Measurements from ENCODE around the gene TPM3. TPM values are rescaled to one million over a fixed set of nuclear protein-coding genes. Genes with fewer than 3 reads are reported as not detected.

Gene TPM3
- total and polyA plus RNA-seq, 9 of the 15 experiments (the other 6 are each of a cell fraction or from before 2014, with no cell fraction given), result 202 to 604 (median 421) TPM

DNA sequence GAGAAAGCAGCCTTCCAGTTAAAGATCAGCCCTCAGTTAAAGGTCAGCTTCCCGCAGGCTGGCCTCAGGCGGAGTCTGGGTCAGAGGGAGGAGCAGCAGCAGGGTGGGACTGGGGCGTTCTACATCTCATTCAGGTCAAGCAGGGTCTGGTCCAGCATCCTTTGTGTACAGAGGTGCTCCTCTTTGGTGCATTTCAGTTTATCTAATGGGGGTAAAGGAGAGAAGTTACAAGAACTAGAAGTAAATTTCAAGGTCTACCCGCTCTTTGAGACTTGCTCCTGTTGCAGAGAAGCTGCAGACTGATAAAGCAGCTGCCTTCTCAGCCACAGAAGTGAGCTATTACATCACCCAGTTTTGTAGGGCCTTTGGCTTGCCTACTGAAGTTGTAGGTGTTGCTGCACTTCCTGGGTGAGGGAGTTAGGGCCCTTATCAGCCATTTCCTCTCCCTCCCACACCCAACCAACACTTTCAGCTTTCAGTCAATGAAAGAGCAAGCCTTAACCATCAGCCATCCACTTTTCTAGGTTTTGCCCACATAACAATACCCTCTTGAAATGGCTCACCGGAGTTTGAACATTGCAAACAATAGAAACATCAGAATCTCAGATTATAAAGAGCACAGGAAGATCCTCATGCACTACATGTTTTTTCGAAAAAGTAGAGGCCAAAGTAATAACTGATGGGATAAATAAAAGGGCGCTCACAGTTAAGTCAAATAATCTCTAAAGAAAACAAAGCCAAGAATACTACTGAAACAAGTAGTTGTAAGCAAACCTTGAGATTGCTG, 34.2 kb downstream of the TPM3 start (continued):
- TF ChIP-seq, protein P1, sequence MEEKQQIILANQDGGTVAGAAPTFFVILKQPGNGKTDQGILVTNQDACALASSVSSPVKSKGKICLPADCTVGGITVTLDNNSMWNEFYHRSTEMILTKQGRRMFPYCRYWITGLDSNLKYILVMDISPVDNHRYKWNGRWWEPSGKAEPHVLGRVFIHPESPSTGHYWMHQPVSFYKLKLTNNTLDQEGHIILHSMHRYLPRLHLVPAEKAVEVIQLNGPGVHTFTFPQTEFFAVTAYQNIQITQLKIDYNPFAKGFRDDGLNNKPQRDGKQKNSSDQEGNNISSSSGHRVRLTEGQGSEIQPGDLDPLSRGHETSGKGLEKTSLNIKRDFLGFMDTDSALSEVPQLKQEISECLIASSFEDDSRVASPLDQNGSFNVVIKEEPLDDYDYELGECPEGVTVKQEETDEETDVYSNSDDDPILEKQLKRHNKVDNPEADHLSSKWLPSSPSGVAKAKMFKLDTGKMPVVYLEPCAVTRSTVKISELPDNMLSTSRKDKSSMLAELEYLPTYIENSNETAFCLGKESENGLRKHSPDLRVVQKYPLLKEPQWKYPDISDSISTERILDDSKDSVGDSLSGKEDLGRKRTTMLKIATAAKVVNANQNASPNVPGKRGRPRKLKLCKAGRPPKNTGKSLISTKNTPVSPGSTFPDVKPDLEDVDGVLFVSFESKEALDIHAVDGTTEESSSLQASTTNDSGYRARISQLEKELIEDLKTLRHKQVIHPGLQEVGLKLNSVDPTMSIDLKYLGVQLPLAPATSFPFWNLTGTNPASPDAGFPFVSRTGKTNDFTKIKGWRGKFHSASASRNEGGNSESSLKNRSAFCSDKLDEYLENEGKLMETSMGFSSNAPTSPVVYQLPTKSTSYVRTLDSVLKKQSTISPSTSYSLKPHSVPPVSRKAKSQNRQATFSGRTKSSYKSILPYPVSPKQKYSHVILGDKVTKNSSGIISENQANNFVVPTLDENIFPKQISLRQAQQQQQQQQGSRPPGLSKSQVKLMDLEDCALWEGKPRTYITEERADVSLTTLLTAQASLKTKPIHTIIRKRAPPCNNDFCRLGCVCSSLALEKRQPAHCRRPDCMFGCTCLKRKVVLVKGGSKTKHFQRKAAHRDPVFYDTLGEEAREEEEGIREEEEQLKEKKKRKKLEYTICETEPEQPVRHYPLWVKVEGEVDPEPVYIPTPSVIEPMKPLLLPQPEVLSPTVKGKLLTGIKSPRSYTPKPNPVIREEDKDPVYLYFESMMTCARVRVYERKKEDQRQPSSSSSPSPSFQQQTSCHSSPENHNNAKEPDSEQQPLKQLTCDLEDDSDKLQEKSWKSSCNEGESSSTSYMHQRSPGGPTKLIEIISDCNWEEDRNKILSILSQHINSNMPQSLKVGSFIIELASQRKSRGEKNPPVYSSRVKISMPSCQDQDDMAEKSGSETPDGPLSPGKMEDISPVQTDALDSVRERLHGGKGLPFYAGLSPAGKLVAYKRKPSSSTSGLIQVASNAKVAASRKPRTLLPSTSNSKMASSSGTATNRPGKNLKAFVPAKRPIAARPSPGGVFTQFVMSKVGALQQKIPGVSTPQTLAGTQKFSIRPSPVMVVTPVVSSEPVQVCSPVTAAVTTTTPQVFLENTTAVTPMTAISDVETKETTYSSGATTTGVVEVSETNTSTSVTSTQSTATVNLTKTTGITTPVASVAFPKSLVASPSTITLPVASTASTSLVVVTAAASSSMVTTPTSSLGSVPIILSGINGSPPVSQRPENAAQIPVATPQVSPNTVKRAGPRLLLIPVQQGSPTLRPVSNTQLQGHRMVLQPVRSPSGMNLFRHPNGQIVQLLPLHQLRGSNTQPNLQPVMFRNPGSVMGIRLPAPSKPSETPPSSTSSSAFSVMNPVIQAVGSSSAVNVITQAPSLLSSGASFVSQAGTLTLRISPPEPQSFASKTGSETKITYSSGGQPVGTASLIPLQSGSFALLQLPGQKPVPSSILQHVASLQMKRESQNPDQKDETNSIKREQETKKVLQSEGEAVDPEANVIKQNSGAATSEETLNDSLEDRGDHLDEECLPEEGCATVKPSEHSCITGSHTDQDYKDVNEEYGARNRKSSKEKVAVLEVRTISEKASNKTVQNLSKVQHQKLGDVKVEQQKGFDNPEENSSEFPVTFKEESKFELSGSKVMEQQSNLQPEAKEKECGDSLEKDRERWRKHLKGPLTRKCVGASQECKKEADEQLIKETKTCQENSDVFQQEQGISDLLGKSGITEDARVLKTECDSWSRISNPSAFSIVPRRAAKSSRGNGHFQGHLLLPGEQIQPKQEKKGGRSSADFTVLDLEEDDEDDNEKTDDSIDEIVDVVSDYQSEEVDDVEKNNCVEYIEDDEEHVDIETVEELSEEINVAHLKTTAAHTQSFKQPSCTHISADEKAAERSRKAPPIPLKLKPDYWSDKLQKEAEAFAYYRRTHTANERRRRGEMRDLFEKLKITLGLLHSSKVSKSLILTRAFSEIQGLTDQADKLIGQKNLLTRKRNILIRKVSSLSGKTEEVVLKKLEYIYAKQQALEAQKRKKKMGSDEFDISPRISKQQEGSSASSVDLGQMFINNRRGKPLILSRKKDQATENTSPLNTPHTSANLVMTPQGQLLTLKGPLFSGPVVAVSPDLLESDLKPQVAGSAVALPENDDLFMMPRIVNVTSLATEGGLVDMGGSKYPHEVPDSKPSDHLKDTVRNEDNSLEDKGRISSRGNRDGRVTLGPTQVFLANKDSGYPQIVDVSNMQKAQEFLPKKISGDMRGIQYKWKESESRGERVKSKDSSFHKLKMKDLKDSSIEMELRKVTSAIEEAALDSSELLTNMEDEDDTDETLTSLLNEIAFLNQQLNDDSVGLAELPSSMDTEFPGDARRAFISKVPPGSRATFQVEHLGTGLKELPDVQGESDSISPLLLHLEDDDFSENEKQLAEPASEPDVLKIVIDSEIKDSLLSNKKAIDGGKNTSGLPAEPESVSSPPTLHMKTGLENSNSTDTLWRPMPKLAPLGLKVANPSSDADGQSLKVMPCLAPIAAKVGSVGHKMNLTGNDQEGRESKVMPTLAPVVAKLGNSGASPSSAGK (IDR thresholded peaks at IDR 0.05), result no peak; the same call in 1 of the 2 replicates
- TF ChIP-seq MTF1 (CRISPR knock-in tag; IDR thresholded peaks at IDR 0.05; ENCODE audit: borderline replicate concordance) (no peak), FOSL1 (tag; conservative IDR thresholded peaks at IDR 0.05) (peak; percentile 32; the same call in 1 of the 2 replicates), SOX6 (IDR thresholded peaks at IDR 0.05) (peak; percentile 88), NCOA2 (IDR thresholded peaks at IDR 0.05; ENCODE audit: partially characterized antibody in 2 of 2) (no peak), BACH1 (tag; IDR thresholded peaks at IDR 0.05) (0 out of 2 replicates have a peak, but pooled peaks have one; percentile 65), STAT5B (CRISPR knock-in tag; IDR thresholded peaks at IDR 0.05) (no peak), HEY1 (CRISPR knock-in tag; IDR thresholded peaks at IDR 0.05; ENCODE audit: borderline replicate concordance) (no peak), CHD2 (IDR thresholded peaks at IDR 0.05; ENCODE audit: low read depth, low read length) (no peak), JUN (IDR thresholded peaks at IDR 0.05; ENCODE audit: borderline replicate concordance, low read depth, low read length) (peak; percentile 84), JUN (CRISPR knock-in tag; IDR thresholded peaks at IDR 0.05; ENCODE audit: borderline replicate concordance) (0 out of 2 replicates have a peak, but pooled peaks have one; percentile 42)
- TF ChIP-seq, protein P2, sequence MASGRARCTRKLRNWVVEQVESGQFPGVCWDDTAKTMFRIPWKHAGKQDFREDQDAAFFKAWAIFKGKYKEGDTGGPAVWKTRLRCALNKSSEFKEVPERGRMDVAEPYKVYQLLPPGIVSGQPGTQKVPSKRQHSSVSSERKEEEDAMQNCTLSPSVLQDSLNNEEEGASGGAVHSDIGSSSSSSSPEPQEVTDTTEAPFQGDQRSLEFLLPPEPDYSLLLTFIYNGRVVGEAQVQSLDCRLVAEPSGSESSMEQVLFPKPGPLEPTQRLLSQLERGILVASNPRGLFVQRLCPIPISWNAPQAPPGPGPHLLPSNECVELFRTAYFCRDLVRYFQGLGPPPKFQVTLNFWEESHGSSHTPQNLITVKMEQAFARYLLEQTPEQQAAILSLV (tag; IDR thresholded peaks at IDR 0.05), result peak; percentile 86
- TF ChIP-seq, protein P3, sequence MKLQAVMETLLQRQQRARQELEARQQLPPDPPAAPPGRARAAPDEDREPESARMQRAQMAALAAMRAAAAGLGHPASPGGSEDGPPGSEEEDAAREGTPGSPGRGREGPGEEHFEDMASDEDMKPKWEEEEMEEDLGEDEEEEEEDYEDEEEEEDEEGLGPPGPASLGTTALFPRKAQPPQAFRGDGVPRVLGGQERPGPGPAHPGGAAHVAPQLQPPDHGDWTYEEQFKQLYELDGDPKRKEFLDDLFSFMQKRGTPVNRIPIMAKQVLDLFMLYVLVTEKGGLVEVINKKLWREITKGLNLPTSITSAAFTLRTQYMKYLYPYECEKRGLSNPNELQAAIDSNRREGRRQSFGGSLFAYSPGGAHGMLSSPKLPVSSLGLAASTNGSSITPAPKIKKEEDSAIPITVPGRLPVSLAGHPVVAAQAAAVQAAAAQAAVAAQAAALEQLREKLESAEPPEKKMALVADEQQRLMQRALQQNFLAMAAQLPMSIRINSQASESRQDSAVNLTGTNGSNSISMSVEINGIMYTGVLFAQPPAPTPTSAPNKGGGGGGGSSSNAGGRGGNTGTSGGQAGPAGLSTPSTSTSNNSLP (IDR thresholded peaks at IDR 0.05; ENCODE audit: borderline replicate concordance, low read depth, low read length), result no peak; the same call in 1 of the 2 replicates

Measured in K562 (cell line).